ENCODE data around the gene KLK11.

Gene KLK11

DNA sequence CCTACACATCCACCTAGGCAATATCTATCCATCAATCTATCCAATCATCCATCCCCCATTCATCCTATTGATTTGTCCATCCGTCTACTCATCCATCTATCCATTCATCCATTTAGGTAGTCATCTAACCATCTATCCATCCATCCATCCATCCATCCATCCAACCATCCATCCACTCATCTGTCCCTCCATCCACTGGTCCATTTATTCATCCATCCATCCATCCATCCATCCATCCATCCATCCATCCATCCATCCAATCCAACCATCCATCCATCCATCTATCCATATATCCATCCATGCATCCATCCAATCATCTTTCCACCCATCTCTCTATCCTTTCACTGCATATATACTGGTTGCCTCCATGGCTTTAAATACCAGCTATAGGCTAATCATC lies 34.6 kb upstream of the KLK11 start:
- FAIRE-seq = no peak

DNA sequence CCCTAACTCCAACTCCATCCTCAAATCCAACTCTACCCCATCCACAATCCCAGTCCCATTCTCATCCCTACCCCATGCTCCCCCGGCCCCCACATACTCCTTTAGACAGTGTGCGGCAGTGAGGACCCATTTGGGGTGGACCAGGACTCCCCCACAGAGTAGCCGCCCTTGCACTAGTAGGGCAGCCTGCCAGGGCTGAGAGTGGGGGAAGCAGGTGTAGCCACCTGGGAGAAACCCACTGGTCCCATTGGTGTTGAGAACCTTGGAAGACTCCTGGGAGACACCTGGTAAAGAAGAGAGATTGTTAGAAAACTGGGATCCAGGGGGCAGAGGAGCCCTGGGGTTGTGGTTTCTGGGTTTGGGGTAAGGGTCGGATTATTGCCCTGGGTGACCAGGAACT lies 33.9 kb upstream of the KLK11 start:
- TF ChIP-seq PAX5 (IDR thresholded peaks at IDR 0.05; ENCODE audit: insufficient read depth, low read length, severe bottlenecking) (no peak), TAF1 (IDR thresholded peaks at IDR 0.05; ENCODE audit: low read depth, low read length) (no peak), POLR2A (IDR thresholded peaks at IDR 0.05; ENCODE audit: low read depth, low read length) (no peak), POU2F2 (IDR thresholded peaks at IDR 0.05; ENCODE audit: low read depth, low read length) (no peak)
- FAIRE-seq = no peak
- DNase-seq (ENCODE audit: insufficient read length, low spot score) = no peak

More for the DNA sequence above, 34.6 kb upstream of the KLK11 start:
- TF ChIP-seq POU2F2 (IDR thresholded peaks at IDR 0.05; ENCODE audit: low read depth, low read length) (no peak), POLR2A (IDR thresholded peaks at IDR 0.05; ENCODE audit: low read depth, low read length) (no peak), TAF1 (IDR thresholded peaks at IDR 0.05; ENCODE audit: low read depth, low read length) (no peak), PAX5 (IDR thresholded peaks at IDR 0.05; ENCODE audit: insufficient read depth, low read length, severe bottlenecking) (no peak), SPI1 (IDR thresholded peaks at IDR 0.05; ENCODE audit: low read depth, low read length) (no peak), POLR2AphosphoS5 (IDR thresholded peaks at IDR 0.05; ENCODE audit: low read depth, low read length) (no peak)
- no peak for DNase-seq (ENCODE audit: insufficient read length, low spot score)

DNA sequence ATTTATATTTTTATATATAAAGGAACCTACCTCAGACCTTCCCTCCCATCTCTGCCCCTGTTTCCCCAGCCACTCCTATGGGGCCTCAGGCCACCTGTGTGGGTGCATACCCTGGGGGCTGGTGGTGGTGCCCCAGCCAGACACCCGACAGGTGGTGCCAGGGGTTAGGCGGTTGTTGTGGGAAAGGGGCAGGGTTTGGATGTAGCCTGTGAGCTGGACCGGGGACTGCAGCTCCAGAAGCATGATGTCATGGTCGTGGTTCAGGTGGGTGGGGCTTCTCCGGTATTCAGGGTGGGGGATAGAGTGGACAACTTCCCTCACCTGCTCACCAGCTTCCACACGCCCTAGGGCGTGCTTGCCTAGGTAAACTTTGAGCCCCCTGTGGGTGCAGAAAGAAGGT lies 33.3 kb upstream of the KLK11 start:
- FAIRE-seq = no peak
- no peak for TF ChIP-seq PAX5 (IDR thresholded peaks at IDR 0.05; ENCODE audit: insufficient read depth, low read length, severe bottlenecking)
- no peak for TF ChIP-seq TAF1 (IDR thresholded peaks at IDR 0.05; ENCODE audit: low read depth, low read length)
- TF ChIP-seq POLR2AphosphoS5 (IDR thresholded peaks at IDR 0.05; ENCODE audit: low read depth, low read length) = no peak
- no peak for TF ChIP-seq POU2F2 (IDR thresholded peaks at IDR 0.05; ENCODE audit: low read depth, low read length)
- TF ChIP-seq SPI1 (IDR thresholded peaks at IDR 0.05; ENCODE audit: low read depth, low read length) = no peak
- TF ChIP-seq POLR2A (IDR thresholded peaks at IDR 0.05; ENCODE audit: low read depth, low read length) = no peak

DNA sequence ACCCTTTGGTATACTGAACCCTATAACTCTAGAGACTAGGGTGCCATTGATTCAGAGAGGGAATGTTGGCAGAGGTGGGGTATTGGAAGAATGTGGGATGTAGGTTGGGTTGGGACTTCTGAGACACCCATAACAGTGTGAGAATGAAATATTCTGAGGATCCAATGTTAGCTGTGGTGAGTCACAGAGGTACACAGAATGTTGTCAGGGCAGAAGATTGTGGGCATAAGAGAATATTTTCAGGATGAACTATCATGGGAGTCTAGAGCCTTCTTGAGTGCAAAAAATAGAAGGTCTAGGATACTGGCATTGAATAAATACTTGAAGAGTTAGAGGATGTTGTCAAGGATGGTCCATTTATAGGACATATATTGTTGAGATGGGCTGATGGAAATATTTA lies 29.4 kb upstream of the KLK11 start:
- TF ChIP-seq POLR2AphosphoS5 (IDR thresholded peaks at IDR 0.05; ENCODE audit: low read depth, low read length) (no peak), POU2F2 (IDR thresholded peaks at IDR 0.05; ENCODE audit: low read depth, low read length) (no peak), PAX5 (IDR thresholded peaks at IDR 0.05; ENCODE audit: insufficient read depth, low read length, severe bottlenecking) (no peak), POLR2A (IDR thresholded peaks at IDR 0.05; ENCODE audit: low read depth, low read length) (no peak), SPI1 (IDR thresholded peaks at IDR 0.05; ENCODE audit: low read depth, low read length) (no peak), TAF1 (IDR thresholded peaks at IDR 0.05; ENCODE audit: low read depth, low read length) (no peak)
- DNase-seq (ENCODE audit: insufficient read length, low spot score) (no peak), FAIRE-seq (no peak)

More for the DNA sequence above, 33.3 kb upstream of the KLK11 start:
- no peak for DNase-seq (ENCODE audit: insufficient read length, low spot score)

DNA sequence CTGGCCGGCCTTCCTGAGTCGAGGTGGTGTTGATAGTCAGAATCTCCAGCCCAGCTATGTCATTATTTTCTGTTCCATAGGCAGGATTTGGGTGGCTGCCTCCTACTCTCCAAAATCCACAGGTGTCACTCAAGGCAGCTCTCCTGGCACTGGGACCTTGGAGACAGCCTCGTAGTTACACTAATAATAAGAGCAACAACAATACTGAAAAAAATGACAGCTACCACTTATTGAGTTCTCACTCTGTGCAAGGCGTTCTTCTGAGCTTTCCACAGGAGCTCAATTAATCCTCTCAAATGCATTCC lies 20.6 kb upstream of the KLK11 start:
- FAIRE-seq (no peak), DNase-seq (ENCODE audit: insufficient read length, low spot score) (no peak)
- TF ChIP-seq POLR2A (IDR thresholded peaks at IDR 0.05; ENCODE audit: low read depth, low read length) (no peak), POU2F2 (IDR thresholded peaks at IDR 0.05; ENCODE audit: low read depth, low read length) (no peak), SPI1 (IDR thresholded peaks at IDR 0.05; ENCODE audit: low read depth, low read length) (no peak), TAF1 (IDR thresholded peaks at IDR 0.05; ENCODE audit: low read depth, low read length) (no peak), PAX5 (IDR thresholded peaks at IDR 0.05; ENCODE audit: insufficient read depth, low read length, severe bottlenecking) (no peak), POLR2AphosphoS5 (IDR thresholded peaks at IDR 0.05; ENCODE audit: low read depth, low read length) (no peak)

DNA sequence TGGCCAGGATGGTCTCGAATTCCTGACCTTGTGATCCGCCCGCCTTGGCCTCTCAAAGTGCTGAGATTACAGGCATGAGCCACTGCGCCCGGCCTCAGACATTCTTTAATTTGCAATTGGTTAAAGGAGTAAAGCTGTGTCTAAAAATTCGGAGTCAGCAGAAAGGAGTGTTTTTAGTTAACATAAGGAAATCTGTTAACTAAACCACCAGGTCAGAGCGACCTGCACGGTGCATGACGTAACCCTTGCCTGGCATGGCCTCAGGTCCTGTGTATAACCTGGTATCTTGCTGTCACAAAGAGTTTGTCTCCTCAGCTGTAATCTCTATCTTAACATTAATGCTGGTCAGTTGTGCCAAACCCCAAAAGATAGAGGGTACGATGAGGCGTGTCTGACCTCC lies 17.9 kb upstream of the KLK11 start:
- FAIRE-seq (no peak), DNase-seq (ENCODE audit: insufficient read length, low spot score) (no peak)
- no peak for TF ChIP-seq POU2F2 (IDR thresholded peaks at IDR 0.05; ENCODE audit: low read depth, low read length)
- TF ChIP-seq TAF1 (IDR thresholded peaks at IDR 0.05; ENCODE audit: low read depth, low read length) = no peak
- TF ChIP-seq PAX5 (IDR thresholded peaks at IDR 0.05; ENCODE audit: insufficient read depth, low read length, severe bottlenecking) = no peak
- no peak for TF ChIP-seq POLR2A (IDR thresholded peaks at IDR 0.05; ENCODE audit: low read depth, low read length)
- no peak for TF ChIP-seq SPI1 (IDR thresholded peaks at IDR 0.05; ENCODE audit: low read depth, low read length)
- no peak for TF ChIP-seq POLR2AphosphoS5 (IDR thresholded peaks at IDR 0.05; ENCODE audit: low read depth, low read length)

DNA sequence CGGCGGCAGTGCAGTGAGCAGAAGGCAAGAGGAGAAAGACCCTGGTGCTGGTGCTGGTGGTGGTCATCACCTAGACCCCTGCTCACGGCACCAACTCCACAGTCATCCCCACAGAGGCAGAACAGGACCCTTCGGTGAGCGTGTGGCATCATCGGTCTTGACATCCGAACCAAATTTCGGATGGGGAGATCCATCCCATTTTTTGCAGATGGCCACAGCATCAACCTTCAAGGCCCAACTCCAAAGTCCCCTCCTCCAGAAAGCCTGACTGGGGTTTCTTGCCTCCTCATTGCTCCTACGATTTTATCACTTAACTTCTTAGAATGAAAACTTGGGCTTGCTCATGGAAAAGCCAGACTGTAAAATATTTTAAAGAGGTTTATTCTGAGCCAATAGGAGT lies 17.1 kb upstream of the KLK11 start:
- TF ChIP-seq PAX5 (IDR thresholded peaks at IDR 0.05; ENCODE audit: insufficient read depth, low read length, severe bottlenecking) = no peak
- no peak for TF ChIP-seq POLR2A (IDR thresholded peaks at IDR 0.05; ENCODE audit: low read depth, low read length)
- no peak for TF ChIP-seq SPI1 (IDR thresholded peaks at IDR 0.05; ENCODE audit: low read depth, low read length)
- TF ChIP-seq TAF1 (IDR thresholded peaks at IDR 0.05; ENCODE audit: low read depth, low read length) = no peak
- no peak for TF ChIP-seq POLR2AphosphoS5 (IDR thresholded peaks at IDR 0.05; ENCODE audit: low read depth, low read length)
- no peak for TF ChIP-seq POU2F2 (IDR thresholded peaks at IDR 0.05; ENCODE audit: low read depth, low read length)
- no peak for DNase-seq (ENCODE audit: insufficient read length, low spot score)
- FAIRE-seq = no peak

DNA sequence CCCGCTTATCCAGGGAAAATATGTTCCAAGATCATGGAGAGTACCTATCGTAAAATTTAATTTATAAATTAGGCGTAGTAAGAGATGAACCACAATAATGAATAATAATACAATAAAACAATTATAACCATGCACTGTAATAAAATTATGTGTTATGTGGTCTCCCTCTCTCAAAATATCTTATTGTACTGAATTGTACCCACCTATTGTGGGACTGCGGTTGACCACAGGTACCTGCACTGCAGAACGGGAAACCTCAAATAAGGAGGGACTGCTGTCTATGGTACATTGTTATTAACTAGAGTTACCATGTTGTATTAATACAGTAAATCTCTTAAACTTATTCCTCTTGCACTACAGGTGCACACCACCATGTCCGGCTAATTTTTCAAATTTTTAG lies 13.7 kb upstream of the KLK11 start:
- no peak for FAIRE-seq
- no peak for DNase-seq (ENCODE audit: insufficient read length, low spot score)
- TF ChIP-seq SPI1 (IDR thresholded peaks at IDR 0.05; ENCODE audit: low read depth, low read length) (no peak), POLR2AphosphoS5 (IDR thresholded peaks at IDR 0.05; ENCODE audit: low read depth, low read length) (no peak), POU2F2 (IDR thresholded peaks at IDR 0.05; ENCODE audit: low read depth, low read length) (no peak), PAX5 (IDR thresholded peaks at IDR 0.05; ENCODE audit: insufficient read depth, low read length, severe bottlenecking) (no peak), TAF1 (IDR thresholded peaks at IDR 0.05; ENCODE audit: low read depth, low read length) (no peak), POLR2A (IDR thresholded peaks at IDR 0.05; ENCODE audit: low read depth, low read length) (no peak)

DNA sequence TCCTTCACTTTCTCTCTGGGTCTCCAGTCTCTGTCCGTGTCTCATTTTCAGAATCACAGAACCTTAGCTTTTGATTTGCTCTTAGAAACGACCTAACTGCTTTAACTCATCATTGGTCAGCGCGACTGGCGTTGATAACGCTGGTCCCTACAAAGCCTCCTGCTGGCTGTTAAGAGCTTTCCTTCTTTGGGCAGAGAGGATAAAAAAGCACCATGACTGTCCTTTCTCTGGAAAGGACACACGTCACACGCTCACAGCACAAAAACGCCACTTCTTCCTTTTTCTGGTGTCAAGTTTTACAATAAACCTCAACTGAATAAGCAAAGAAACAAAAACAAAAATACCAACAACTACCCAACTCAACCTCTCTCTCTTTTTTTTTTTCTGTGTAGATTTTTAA lies 10.1 kb upstream of the KLK11 start:
- no peak for FAIRE-seq
- TF ChIP-seq PAX5 (IDR thresholded peaks at IDR 0.05; ENCODE audit: insufficient read depth, low read length, severe bottlenecking) (no peak), SPI1 (IDR thresholded peaks at IDR 0.05; ENCODE audit: low read depth, low read length) (no peak), POLR2A (IDR thresholded peaks at IDR 0.05; ENCODE audit: low read depth, low read length) (no peak), POU2F2 (IDR thresholded peaks at IDR 0.05; ENCODE audit: low read depth, low read length) (no peak), POLR2AphosphoS5 (IDR thresholded peaks at IDR 0.05; ENCODE audit: low read depth, low read length) (no peak), TAF1 (IDR thresholded peaks at IDR 0.05; ENCODE audit: low read depth, low read length) (no peak)
- no peak for DNase-seq (ENCODE audit: insufficient read length, low spot score)

DNA sequence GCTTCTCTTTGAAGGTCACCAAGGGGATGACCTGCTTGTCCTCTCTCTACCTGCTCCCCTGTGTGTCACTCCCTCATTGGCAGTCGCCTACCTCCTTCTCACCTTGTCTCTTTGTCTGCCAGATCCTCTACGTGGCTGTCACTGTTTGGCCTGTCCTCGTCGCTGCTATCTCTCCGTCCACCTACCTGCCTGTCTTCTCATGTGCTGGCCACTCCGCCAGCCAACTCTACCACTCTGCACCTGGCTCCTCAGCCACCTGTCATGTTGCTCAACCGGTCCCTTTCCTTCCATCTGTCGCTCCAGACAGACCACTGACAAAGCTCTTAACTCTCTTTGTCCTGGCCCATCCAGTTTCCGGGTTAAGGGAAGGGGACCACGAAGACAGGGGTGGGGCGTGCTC lies 8.3 kb upstream of the KLK11 start, which contains the start of gene KLK12:
KLK12 (minus strand) TSS at position 299 of the 400 bp plus-strand sequence. CDS start 381 bp downstream, outside the sequence.
- FAIRE-seq (no peak), DNase-seq (ENCODE audit: insufficient read length, low spot score) (no peak)
- TF ChIP-seq POLR2AphosphoS5 (IDR thresholded peaks at IDR 0.05; ENCODE audit: low read depth, low read length) (no peak), SPI1 (IDR thresholded peaks at IDR 0.05; ENCODE audit: low read depth, low read length) (no peak), POLR2A (IDR thresholded peaks at IDR 0.05; ENCODE audit: low read depth, low read length) (no peak), TAF1 (IDR thresholded peaks at IDR 0.05; ENCODE audit: low read depth, low read length) (no peak), POU2F2 (IDR thresholded peaks at IDR 0.05; ENCODE audit: low read depth, low read length) (no peak), PAX5 (IDR thresholded peaks at IDR 0.05; ENCODE audit: insufficient read depth, low read length, severe bottlenecking) (no peak)
